ENCODE results near the gene COX7C.

GRCh38 chr5:86623785-86624483 lies 6.2 kb downstream of the COX7C start:
- TF ChIP-seq CTCF (IDR thresholded peaks at IDR 0.05) (no peak), POLR2AphosphoS5 (IDR thresholded peaks at IDR 0.05) (no peak), EP300 (IDR thresholded peaks at IDR 0.05) (no peak)

Data from stomach (tissue), 4 donors.